GM18511 (cell line): ENCODE measurements around the gene AP1AR.
"Not testable (repeated sequence)": the region's sequence is repeated elsewhere in the genome, so short reads cannot be mapped to it uniquely, and the experiment has no call there.

Experiments used
- ATAC-seq: cut with Tn5 transposase; IDR thresholded peaks from one replicate; pipeline ENCODE4 v1.9.1; 2021; ENCODE audit warnings: mild to moderate bottlenecking, moderate library complexity; ENCODE audit not compliant: unreplicated experiment

Gene AP1AR

DNA sequence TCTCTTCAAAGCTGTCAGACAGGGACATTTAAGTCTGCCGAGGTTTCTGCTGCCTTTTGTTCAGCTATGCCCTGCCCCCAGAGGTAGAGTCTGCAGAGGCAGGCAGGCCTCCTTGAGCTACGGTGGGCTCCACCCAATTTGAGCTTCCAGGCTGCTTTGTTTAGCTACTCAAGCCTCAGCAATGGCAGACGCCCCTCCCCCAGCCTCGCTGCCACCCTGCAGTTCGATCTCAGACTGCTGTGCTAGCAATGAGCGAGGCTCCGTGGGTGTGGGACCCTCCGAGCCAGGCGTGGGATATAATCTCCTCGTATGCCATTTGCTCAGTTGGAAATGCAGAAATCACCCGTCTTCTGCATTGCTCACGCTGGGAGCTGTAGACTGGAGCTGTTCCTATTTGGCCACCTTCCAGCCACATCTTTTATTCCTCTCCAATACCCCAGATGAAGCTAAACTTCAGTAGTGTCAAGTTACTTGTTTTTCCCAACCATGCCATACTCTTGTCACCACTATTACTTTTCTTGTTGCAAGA lies 77.7 kb downstream of the AP1AR start:
- ATAC-seq: not testable (repeated sequence)

DNA sequence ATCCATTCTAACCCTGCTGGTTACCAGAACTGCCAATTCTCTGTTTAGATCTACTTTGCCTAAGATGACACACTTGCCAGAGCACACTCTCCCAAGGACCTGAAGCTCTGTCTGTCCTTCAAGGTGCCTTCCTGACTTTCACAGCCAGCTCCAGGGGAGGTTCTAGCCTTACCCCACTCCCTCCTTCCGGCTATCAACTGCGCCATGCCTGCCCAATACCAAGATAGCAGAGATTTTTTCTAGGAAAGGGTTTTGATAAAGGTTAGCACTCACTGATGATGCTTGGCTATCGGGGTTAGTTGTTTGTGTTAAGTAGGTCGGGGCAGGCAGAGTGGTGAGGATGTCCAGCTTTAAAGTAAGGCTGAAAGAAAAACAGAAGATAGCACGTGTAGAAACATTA lies 79.9 kb downstream of the AP1AR start:
- no peak for ATAC-seq

DNA sequence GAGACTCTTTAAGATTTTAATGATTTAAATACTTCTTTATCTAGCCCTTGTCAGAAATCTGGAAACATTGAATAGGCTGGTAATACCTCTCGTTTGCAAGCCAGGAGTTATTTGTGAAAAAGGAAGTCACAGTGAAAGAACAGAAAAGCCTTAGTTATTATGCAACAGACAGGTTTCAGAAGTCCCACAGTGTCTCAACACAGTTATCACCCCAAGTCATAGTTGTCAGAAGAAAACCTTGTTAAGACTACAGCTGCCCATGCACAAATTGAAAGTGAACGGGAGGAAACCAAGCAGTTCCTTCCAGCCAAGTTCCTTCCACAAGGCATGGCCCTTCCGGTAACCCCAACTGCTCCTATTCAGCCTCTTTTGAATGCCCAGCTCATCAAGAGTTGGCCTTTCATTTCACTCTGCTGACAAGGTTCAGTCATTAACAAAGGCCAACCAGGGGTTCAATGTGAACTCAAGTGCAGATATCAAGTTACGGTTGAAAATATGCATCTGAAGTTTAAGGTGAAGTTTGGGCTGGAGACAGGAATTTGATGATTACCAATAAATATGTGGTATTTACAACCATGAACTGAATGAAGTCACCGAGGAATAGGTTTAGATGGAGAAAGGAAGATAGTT lies 81.1 kb downstream of the AP1AR start:
- ATAC-seq: peak; percentile 98

GRCh38 chr4:112315446-112315845 lies 83.9 kb downstream of the AP1AR start:
- ATAC-seq: no peak

GRCh38 chr4:112316360-112316759 lies 84.8 kb downstream of the AP1AR start:
- ATAC-seq: no peak

GRCh38 chr4:112318239-112319142 lies 86.9 kb downstream of the AP1AR start:
- ATAC-seq: peak; percentile 98
